Muscle layer of colon (tissue), 2 donors: ENCODE measurements around the gene CMIP.

Experiments used
- H3K27ac ChIP-seq: one replicate; pipeline ENCODE4 v1.7.0; 2013; ENCODE audit warnings: low read depth, mild to moderate bottlenecking, low read length, moderate library complexity
- H3K27me3 ChIP-seq, 2 donors: one replicate each; pipeline ENCODE4 v1.7.0; 2013; ENCODE audit warnings: low read length in 2 of 2, mild to moderate bottlenecking in 2 of 2; ENCODE audit not compliant: insufficient read depth in 2 of 2, control insufficient read depth in 1 of 2
- H3K36me3 ChIP-seq: one replicate; pipeline ENCODE4 v1.7.0; 2013; ENCODE audit warnings: mild to moderate bottlenecking, low read length; ENCODE audit not compliant: insufficient read depth
- H3K4me1 ChIP-seq: one replicate; pipeline ENCODE4 v1.7.0; 2013; ENCODE audit warnings: mild to moderate bottlenecking, low read length; ENCODE audit not compliant: insufficient read depth
- H3K4me3 ChIP-seq, 2 donors: one replicate each; pipeline ENCODE4 v1.7.0; 2013; ENCODE audit warnings: low read length in 2 of 2, low read depth in 1 of 2, mild to moderate bottlenecking in 1 of 2, moderate library complexity in 1 of 2
- H3K9ac ChIP-seq: one replicate; pipeline ENCODE4 v1.7.0; 2013; ENCODE audit warnings: low read length
- H3K9me3 ChIP-seq: one replicate; pipeline ENCODE4 v1.7.0; 2013; ENCODE audit warnings: mild to moderate bottlenecking, low read length
- donor health status: abdominal sarcoma.
- donor health status: Adenocarcinoma of cecum.

CMIP gene

DNA sequence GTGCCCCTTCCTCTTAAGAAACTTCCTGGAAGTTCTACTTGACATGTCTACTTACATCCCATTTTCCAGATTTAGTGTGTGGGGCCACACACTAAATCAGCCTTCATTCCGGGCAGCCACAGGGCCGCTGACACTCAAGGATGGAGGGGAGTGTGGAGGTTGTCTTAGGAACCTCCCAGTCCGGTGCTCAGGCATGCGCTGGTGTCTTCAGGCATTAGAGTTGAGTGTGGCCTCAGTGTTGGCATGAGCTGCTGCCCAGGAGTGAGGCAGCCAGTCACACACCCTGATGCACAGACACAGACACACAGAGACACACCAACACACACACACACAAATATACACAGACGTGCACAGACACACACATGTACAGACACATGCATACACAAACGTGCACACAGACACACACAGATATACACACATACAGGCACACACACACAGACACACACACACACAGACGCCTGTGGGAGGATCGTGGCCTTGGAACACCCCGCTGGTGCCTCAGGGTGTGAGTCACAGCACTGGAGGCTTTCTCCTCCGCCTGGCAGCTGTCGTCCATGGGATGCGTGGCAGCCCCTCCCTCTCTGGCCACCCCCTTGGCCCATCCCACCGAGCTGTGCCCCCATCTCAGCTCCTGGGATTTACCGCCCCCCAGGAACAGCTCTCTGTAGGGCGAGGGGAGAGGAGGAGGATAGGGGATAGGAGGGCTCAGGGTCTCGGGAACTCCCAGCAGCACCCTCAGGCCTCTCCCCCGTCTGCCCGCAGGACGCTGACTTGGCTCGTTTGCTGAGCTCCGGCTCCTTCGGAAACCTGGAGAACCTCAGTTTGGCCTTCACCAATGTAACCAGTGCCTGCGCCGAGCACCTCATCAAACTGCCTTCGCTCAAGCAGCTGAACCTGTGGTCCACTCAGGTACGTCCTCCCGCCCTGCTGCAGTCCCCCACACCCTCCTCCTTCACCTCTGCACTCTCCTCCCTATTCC is 258.9 kb downstream of the CMIP start:
- Histone ChIP-seq H3K4me3 (no peak overlapping the region), H3K9me3 (no peaks in the 10 kb centered on the region), H3K36me3 (peaks cover 73% of the 10 kb centered on the region), H3K27me3 (no peaks in the 10 kb centered on the region), H3K27ac (no peak overlapping the region), H3K4me1 (peaks cover 16% of the 10 kb centered on the region), H3K9ac (no peak overlapping the region)

DNA sequence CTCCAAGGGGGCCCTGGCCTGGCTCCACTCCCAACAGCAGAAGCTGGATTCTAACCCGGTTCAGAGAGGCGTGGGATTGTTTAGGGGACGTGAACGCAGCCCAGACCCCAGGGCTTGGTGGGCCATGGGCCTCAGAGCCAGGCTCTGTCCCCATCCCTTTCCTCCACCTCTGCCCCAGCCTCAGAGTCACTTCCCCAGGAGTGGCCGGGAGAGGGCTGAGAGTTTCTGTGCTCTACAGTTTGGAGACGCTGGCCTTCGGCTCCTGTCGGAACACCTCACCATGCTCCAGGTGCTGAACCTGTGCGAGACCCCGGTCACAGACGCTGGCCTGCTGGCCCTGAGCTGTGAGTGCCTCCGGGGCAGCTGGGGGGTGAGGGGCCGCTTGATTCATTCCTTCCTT is 260.7 kb downstream of the CMIP start:
- Histone ChIP-seq H3K4me3 (no peak overlapping the region), H3K27me3 (no peaks in the 10 kb centered on the region), H3K27ac (no peak overlapping the region), H3K9ac (no peak overlapping the region), H3K4me1 (peaks cover 25% of the 10 kb centered on the region), H3K9me3 (no peaks in the 10 kb centered on the region), H3K36me3 (peaks cover 69% of the 10 kb centered on the region)

DNA sequence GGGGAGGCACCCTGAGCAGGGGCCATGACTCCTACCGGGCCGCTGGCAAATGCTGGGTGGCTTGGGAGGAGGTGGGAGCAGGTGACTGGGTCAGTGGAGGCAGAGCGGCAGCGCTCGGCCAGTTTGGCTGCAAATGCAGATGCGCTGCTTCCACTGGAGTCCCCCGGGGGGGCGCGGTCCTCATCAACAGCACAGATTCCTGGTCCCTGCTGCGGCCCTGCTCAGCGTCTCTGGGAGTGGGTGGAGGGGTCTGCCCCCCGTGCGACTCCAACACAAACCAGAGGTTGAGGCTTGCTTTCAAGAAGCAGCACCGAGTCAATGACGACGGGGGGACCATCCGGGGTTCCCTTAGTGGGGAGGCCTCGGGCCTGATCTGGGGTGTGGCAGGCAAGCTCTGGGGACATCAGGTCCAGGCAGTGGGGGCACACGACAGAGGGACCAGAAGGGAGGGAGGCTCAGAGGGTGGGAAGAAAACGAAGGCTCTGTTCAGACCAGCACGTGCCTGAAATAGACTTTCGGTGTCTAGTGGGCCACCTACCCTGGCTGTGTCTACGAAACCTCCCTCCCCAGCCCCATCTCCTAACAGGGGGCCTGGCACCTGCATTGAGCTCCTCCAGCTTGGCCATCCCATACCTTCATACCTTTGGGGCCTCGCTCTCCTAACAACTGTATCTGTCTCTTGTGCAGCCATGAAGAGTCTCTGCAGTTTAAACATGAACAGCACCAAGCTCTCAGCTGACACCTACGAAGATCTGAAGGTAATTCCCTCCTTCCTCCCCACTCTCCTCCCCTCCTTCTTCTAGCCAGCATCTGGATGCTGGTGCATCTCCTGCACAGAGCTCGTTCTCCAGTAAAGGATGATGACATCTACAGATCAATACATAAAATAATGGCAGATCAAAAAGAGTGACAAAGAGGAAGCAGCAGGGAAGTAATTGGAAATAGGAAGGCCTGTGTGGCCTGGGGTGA is 262.0 kb downstream of the CMIP start:
- Histone ChIP-seq H3K27ac (peak overlapping the region; percentile 94), H3K27me3 (no peaks in the 10 kb centered on the region), H3K9ac (no peak overlapping the region), H3K36me3 (peaks cover 61% of the 10 kb centered on the region), H3K4me1 (peaks cover 26% of the 10 kb centered on the region), H3K4me3 (no peak overlapping the region), H3K9me3 (no peaks in the 10 kb centered on the region)

DNA sequence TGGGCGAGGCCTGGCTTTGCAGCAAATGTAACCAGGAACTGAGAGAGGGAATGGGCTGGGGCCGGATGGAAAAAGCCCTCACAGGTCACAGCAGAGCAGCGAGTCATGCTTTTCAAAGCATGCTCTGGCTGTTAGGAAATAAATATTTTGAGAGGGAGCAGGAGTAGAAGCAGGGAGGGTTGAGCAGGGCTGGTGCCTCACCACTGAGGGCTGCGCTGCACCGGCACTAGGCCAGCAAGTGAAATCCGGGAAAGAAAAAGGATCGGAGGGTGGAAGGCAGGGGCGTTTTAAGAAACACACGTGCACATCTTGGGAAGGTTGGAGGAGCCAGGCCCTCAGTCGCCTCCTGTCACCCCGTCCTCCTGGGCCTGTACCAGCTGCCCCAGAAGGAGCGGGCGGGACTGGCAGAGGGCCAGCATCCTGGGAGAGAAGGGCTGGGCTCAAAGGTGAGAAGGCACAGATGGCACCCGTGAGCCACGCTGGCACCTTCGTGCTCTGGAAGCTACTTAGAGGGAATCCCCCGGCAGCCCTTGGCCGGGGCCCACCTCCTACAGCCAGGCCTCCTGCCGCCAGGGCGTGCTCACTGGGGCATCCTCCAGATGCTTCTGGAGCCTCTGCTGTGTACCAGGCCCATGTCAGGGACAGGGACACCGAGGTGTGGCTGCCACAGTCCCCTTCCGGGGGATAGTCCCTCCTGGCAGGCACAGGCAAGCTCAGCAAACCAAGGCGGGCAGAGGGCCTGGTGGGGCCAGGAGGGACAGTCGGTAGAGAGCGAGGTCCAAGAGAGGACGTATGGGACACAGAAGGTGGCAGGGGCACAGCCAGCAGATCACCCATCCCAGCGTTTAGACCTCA is 263.0 kb downstream of the CMIP start:
- Histone ChIP-seq H3K27me3 (no peaks in the 10 kb centered on the region), H3K9ac (peak overlapping the region; percentile 27), H3K36me3 (peaks cover 52% of the 10 kb centered on the region), H3K9me3 (no peaks in the 10 kb centered on the region), H3K4me1 (peaks cover 32% of the 10 kb centered on the region), H3K4me3 (no peak overlapping the region), H3K27ac (peak overlapping the region; percentile 94)

DNA sequence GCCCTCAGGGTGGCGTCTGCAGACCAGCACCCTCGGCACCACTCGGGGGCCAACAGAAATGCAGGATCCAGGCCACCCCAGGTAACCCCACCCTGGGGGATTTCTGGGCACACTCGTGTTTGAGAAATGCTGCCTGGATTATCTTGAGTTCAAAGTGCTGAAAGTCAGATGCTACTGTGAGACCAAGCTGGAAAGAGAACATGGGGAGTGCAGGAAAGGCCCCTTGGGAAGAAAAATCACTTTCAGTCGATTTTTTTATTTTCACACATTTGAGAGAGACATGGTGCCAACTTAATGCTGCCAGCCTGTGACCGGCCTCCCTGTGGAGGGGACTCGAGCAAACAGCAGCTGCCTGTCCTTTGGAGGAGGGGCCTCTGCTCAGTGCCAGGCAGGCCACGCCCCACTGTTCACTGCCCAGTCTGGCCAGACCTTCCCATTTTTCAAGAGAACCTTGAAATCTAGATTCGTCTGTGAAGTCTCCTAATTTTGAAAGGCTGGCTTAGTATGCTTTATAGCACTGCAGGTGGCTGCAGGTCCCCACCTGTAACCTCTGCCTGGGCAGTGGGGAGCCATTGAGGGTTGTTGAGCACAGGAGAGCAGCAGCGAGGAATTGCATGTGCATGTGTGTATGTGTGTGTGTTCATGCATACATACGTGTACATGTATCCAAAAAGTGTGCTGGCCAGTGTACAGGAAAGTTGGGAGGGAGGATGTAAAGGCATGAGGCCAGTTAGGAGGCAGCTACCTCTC is 263.8 kb downstream of the CMIP start:
- H3K27ac ChIP-seq: peak overlapping the region; percentile 94
- peaks cover 32% of the 10 kb centered on the region for H3K4me1 ChIP-seq
- peaks cover 44% of the 10 kb centered on the region for H3K36me3 ChIP-seq
- H3K27me3 ChIP-seq: no peaks in the 10 kb centered on the region
- no peak overlapping the region for H3K4me3 ChIP-seq
- H3K9ac ChIP-seq: peak overlapping the region; percentile 27
- H3K9me3 ChIP-seq: no peaks in the 10 kb centered on the region

DNA sequence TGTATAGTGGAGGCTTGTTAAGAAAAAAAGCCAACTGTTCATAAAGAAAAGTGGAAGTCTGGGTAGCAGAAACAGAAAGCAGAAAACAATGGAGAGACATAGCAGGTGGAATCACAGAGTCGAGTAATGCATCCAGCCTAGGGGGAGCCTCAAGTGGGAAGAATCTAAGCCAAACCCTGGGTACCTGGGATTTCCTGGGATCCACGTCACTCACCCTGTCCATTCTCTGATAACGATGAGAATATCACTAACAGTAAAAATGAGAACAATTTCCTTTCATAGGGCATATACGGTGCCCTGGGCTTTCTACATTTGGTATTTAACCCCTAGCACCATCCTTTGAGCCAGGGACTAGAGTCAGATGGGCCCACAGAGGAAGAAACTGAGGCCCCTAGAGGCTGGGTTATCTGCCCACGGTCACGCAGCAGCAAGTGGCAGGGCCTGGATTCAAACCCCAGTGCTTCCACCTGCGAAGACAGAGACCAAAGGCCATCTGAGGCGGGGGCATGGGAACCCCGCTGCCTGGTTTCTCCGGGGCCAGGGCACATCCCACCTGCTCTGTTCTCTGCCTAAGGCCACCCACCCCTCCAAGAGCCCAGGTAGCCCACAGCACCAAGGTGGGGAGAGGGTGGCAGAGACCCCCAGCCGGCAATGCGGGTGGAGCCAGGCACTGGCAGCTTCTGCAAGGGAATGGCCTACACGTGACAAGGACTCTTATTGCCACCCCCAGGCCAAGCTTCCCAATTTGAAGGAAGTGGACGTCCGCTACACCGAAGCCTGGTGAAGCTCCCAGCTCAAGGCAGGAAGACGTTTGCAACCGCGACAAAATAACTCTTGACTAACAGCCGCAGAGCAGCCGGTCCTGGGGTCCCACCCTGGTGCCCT is 264.6 kb downstream of the CMIP start:
- no peaks in the 10 kb centered on the region for H3K27me3 ChIP-seq
- peaks cover 32% of the 10 kb centered on the region for H3K4me1 ChIP-seq
- H3K27ac ChIP-seq: peak overlapping the region; percentile 17
- H3K9ac ChIP-seq: no peak overlapping the region
- no peaks in the 10 kb centered on the region for H3K9me3 ChIP-seq
- peaks cover 40% of the 10 kb centered on the region for H3K36me3 ChIP-seq
- no peak overlapping the region for H3K4me3 ChIP-seq

DNA sequence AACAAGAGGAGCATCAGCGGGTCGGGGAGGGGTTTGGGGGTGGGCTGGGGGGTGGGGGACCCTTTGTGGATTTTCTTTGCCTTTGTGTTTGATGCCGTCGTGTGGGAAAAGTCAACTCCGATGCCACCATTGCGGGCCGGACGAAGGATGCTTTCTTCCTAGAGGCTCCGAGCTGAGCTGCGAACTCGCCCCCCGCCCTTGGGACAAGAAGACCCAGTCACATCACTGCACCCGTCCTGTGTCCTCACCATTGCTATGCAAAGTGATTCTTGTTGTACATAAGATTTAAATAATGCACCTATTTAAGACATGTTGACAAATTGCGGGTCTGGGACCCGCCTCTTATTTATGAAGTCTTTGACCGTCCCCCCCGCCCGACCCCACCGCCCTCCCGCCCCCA is 265.4 kb downstream of the CMIP start:
- no peak overlapping the region for H3K27ac ChIP-seq
- H3K4me3 ChIP-seq: no peak overlapping the region
- no peaks in the 10 kb centered on the region for H3K27me3 ChIP-seq
- peaks cover 32% of the 10 kb centered on the region for H3K4me1 ChIP-seq
- peaks cover 35% of the 10 kb centered on the region for H3K36me3 ChIP-seq
- H3K9me3 ChIP-seq: no peaks in the 10 kb centered on the region
- no peak overlapping the region for H3K9ac ChIP-seq

DNA sequence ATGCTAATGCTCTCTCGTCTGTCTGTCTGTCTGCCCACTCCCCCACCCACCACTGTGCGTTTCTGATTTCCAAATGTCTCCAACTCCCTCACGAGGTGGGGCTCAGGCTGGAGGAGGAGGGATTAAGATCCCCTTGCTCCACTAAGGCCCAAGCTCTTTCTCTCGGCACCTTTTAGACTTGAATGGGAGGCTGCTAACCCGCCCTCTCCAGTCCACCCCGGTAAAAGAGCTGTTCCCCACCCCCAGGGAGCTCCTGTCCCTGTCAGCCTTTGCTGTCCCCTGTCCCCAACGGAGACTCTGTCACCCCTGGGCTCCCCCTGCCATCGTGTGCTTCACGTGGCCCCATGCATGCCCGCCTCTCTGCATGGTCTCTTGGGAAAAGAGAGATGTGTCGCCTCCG is 266.0 kb downstream of the CMIP start:
- no peak overlapping the region for H3K4me3 ChIP-seq
- H3K27me3 ChIP-seq: no peaks in the 10 kb centered on the region
- H3K9me3 ChIP-seq: no peaks in the 10 kb centered on the region
- H3K27ac ChIP-seq: no peak overlapping the region
- no peak overlapping the region for H3K9ac ChIP-seq
- H3K4me1 ChIP-seq: peaks cover 32% of the 10 kb centered on the region
- H3K36me3 ChIP-seq: peaks cover 29% of the 10 kb centered on the region

DNA sequence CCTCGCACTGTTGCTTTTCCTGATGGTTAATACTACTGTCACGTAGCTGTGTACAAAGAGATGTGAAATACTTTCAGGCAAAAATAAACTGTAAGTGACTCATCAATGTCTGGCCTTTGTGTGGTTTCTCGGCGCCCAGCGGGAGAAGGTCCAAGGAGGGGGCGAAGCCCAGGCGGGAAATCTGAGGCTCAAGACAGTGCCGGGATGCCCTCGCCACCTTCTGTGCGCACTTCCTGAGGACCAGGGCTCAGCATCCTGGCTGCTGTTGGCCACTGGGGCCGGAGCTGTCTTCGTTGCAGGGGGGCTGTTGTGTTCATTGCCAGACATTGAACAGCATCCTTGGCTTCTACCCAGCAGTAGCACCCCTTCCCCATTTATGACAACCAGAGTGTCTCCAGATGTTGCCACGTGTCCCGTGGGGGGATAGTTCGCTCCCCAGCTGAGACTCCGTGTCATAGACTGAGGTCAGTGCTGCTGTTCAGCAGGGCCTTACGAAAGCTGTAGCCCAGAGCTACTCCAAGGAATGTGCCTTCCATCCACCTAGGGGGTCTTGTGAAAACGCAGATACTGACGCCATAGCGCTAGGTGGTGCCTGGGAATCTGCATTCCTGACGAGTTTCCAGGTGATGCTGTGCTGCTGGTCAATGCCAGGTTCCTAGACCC is 267.2 kb downstream of the CMIP start:
- H3K27ac ChIP-seq: peak overlapping the region; percentile 46
- no peak overlapping the region for H3K9ac ChIP-seq
- no peak overlapping the region for H3K4me3 ChIP-seq
- peaks cover 17% of the 10 kb centered on the region for H3K36me3 ChIP-seq
- peaks cover 31% of the 10 kb centered on the region for H3K4me1 ChIP-seq
- no peaks in the 10 kb centered on the region for H3K27me3 ChIP-seq
- H3K9me3 ChIP-seq: no peaks in the 10 kb centered on the region
